ENCODE measurements around the gene KIAA0753.

KIAA0753 gene

DNA sequence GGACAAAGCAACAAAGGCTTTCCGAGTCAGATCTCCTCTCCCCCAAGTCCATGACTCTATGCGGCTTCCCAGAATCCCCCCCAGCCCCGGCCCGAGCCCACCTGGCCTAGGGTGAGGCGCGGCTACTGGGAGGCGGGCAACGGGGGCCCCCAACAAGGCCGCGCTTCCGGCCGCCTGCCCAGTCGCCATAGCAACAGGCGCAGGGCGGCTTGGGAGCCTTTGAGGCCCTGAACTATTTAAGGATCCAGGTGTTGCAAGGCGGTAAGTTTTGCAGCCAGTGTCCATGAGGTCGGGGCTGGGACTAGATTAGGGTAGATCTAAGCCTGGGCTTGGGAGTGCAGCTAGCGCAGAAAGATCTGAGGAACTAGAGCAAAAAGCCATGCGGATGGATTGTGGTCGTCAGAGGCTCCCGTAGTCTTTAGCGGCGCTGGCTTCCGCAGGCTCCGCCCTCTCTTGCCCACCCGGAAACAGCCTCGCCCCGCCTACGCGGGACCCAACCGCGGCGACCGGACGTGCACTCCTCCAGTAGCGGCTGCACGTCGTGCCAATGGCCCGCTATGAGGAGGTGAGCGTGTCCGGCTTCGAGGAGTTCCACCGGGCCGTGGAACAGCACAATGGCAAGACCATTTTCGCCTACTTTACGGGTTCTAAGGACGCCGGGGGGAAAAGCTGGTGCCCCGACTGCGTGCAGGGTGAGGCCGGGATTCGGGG, at the start of gene KIAA0753, which contains the start of gene TXNDC17:
Gene KIAA0753 (minus strand): TSS at position 176 of the 711 bp plus-strand sequence. CDS start 5,608 bp downstream, outside the sequence.
Gene TXNDC17 (plus strand): TSS at position 525 of the 711 bp plus-strand sequence. CDS start 23 bp downstream, at position 548.
- peak within 1 kb of the TSS; percentile 91 for H3K4me3 ChIP-seq (ENCODE audit: low read depth, low read length)
- in situ Hi-C loops (cut with HindIII; ENCODE audit: low sequenced_read_pairs): no loop called here
- TF ChIP-seq, protein P1, sequence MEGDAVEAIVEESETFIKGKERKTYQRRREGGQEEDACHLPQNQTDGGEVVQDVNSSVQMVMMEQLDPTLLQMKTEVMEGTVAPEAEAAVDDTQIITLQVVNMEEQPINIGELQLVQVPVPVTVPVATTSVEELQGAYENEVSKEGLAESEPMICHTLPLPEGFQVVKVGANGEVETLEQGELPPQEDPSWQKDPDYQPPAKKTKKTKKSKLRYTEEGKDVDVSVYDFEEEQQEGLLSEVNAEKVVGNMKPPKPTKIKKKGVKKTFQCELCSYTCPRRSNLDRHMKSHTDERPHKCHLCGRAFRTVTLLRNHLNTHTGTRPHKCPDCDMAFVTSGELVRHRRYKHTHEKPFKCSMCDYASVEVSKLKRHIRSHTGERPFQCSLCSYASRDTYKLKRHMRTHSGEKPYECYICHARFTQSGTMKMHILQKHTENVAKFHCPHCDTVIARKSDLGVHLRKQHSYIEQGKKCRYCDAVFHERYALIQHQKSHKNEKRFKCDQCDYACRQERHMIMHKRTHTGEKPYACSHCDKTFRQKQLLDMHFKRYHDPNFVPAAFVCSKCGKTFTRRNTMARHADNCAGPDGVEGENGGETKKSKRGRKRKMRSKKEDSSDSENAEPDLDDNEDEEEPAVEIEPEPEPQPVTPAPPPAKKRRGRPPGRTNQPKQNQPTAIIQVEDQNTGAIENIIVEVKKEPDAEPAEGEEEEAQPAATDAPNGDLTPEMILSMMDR (IDR thresholded peaks at IDR 0.05; ENCODE audit: low read depth, low read length, missing control alignments): peak; percentile 5
- DNase-seq (ENCODE audit: low read depth): peak; percentile 62

DNA sequence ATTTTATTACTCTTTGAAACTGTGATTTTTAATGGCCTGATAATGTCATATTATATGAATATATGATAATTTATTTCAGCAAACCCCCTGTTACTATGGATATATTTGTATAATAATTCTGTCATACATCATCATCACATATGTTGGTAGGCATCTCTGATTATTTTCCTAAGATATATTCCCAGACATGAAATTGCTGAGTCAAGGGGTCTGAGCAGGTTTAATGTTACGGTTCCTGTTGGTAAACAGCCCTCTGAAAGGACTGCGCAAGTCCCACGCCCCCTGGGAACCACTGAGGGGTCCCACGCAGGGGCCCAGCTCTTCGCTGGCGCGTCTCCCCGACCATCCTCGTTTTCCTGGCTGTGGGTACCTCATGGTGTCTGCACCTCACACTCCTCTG, 48.4 kb upstream of the KIAA0753 start:
- H3K4me3 ChIP-seq (ENCODE audit: low read depth, low read length): no peak overlapping the region
- no peak for DNase-seq (ENCODE audit: low read depth)
- TF ChIP-seq, protein P1 (IDR thresholded peaks at IDR 0.05; ENCODE audit: low read depth, low read length, missing control alignments): no peak
- in situ Hi-C loops (cut with HindIII; ENCODE audit: low sequenced_read_pairs): loop anchor here (25.0 kb wide), 1 partner anchor 173 kb away; no protein-coding TSS in a partner anchor

DNA sequence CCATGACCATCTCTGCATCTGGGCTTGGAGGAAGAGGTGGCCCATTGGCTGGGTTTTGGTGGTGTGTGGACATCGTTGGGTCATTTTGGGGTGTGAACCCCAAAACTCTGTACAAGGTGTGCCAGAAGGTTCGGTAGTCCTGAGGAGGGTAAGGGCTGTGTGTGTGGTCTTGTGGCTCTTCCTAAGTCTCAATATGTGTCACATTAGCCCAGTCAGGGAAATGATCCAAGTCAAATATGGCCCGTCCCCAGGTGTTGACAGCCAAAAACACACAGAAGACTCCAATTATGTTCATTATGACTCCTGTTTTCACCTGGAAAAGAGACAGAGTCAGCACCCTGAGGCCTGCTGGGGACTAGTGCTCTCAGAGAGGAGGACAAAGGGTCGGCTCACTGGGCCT, 45.5 kb upstream of the KIAA0753 start:
- DNase-seq (ENCODE audit: low read depth): no peak
- H3K4me3 ChIP-seq (ENCODE audit: low read depth, low read length): no peak overlapping the region
- TF ChIP-seq, protein P1 (IDR thresholded peaks at IDR 0.05; ENCODE audit: low read depth, low read length, missing control alignments): no peak
- in situ Hi-C loops (cut with HindIII; ENCODE audit: low sequenced_read_pairs): loop anchor here (25.0 kb wide), 1 partner anchor 176 kb away; no protein-coding TSS in a partner anchor

DNA sequence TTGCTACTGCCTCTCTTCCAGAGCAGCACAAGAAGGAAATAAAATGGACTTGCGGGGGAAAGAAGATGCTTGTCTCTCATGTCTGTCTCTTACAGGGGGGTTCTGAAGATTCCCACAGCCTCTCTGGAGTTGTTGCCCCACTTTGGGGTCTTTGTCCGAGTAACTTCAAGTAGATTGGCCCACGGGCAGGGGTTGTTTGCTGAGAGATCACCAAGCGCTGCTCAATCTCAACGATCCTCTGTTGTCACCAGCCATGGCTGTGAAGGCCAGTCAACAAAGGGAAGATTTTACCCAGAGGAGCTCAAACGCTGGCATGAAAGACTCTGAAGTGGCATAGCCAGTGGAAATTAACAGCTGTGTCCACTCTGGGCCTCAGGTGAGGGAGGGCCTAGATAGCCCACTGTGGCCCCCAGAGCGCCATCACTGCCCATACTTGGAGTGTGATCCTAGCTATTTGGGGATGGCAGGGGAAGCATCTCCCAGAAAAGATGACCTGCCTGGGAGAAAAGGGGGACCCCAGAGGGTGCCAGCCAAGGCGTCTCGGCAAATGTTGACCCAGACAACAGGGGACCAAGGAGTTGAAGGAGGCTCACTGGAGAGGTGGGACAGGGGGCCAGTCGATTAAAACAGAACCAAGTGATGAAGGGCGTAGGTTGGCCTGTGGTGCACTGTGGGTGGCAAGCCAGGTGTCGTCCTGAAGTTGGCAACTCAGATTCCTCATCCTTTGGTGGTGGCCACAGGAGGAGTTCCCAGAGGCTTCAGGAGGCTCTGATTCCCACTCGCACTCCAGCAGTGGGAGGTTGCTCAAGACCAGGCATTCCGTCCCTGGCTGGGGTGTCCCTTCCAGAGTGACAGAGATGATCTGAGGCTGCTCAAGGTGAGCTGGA, 44.6 kb upstream of the KIAA0753 start:
- no peak overlapping the region for H3K4me3 ChIP-seq (ENCODE audit: low read depth, low read length)
- TF ChIP-seq, protein P1 (IDR thresholded peaks at IDR 0.05; ENCODE audit: low read depth, low read length, missing control alignments): no peak
- no peak for DNase-seq (ENCODE audit: low read depth)
- in situ Hi-C loops (cut with HindIII; ENCODE audit: low sequenced_read_pairs): loop anchor here (25.0 kb wide), 1 partner anchor 177 kb away; no protein-coding TSS in a partner anchor

DNA sequence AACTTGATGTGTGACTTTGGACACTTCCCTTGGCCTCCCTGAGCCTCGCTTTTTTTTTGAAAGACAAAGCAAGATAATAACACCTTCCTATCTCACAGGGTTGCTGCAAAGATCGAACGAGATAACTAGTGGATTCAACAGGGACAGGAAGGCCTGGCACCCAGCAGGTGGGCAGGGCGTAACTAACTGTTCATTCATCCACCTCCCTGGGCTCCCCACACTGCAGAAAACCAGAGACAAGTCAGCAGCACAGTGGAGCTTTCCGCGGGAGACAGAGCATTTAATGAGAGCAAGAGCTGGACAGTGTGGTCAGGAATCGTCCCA, 43.9 kb upstream of the KIAA0753 start:
- no peak overlapping the region for H3K4me3 ChIP-seq (ENCODE audit: low read depth, low read length)
- DNase-seq (ENCODE audit: low read depth): no peak
- TF ChIP-seq, protein P1 (IDR thresholded peaks at IDR 0.05; ENCODE audit: low read depth, low read length, missing control alignments): no peak
- in situ Hi-C loops (cut with HindIII; ENCODE audit: low sequenced_read_pairs): loop anchor here (25.0 kb wide), 1 partner anchor 178 kb away; no protein-coding TSS in a partner anchor

DNA sequence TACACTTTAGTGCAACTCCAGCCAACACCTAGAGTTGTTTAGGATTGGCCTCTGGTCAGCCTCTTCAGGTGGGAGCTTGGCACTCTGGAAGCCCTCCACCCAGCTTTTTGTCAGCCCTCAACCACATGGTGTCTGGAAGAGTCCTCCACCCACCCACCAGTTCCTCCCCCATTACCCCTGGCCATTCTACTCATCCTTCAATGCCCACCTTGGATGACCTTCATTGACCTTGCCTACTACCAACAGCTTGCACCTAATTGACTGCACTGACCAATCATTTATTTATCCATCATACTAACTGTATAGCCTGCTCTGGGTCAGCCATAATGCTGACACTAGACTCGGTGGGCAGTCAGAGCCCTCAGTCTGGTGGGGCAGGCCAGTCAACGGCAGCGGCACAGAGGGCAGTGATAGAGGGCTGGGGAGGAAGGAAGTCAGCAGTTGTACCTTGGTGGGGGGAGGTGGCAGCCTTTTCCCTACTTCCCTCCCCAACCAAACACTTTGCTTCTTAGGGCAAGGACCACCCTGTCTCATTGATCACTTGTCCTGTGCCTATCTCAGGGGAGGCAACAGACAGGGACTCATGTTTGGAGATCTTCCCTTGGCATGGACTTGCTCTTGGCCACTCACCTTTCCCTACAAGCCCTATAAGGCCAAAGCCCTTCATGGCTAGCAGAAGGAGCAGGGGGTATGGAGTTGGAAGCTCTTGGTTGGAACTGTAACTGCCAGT, 43.4 kb upstream of the KIAA0753 start:
- DNase-seq (ENCODE audit: low read depth): no peak
- TF ChIP-seq, protein P1 (IDR thresholded peaks at IDR 0.05; ENCODE audit: low read depth, low read length, missing control alignments): no peak
- no peak overlapping the region for H3K4me3 ChIP-seq (ENCODE audit: low read depth, low read length)
- in situ Hi-C loops (cut with HindIII; ENCODE audit: low sequenced_read_pairs): loop anchor here (25.0 kb wide), 1 partner anchor 178 kb away; no protein-coding TSS in a partner anchor
